HG03097 (cell line): Measurements from ENCODE around the gene COL4A2.
"Not testable (repeated sequence)": the region's sequence is repeated elsewhere in the genome, so short reads cannot be mapped to it uniquely, and the experiment has no call there.

Experiments used
- ATAC-seq: cut with Tn5 transposase; IDR thresholded peaks from one replicate; pipeline ENCODE4 v1.9.1; 2021; ENCODE audit not compliant: unreplicated experiment, low FRiP score

Gene COL4A2

GRCh38 chr13:110521946-110522345 lies 214.9 kb downstream of the COL4A2 start:
- no peak for ATAC-seq

- no peak for ATAC-seq
Measured at GRCh38 chr13:110522721-110523120, 215.6 kb downstream of the COL4A2 start.

- no peak for ATAC-seq
Measured at GRCh38 chr13:110523180-110523579, 216.1 kb downstream of the COL4A2 start.

DNA sequence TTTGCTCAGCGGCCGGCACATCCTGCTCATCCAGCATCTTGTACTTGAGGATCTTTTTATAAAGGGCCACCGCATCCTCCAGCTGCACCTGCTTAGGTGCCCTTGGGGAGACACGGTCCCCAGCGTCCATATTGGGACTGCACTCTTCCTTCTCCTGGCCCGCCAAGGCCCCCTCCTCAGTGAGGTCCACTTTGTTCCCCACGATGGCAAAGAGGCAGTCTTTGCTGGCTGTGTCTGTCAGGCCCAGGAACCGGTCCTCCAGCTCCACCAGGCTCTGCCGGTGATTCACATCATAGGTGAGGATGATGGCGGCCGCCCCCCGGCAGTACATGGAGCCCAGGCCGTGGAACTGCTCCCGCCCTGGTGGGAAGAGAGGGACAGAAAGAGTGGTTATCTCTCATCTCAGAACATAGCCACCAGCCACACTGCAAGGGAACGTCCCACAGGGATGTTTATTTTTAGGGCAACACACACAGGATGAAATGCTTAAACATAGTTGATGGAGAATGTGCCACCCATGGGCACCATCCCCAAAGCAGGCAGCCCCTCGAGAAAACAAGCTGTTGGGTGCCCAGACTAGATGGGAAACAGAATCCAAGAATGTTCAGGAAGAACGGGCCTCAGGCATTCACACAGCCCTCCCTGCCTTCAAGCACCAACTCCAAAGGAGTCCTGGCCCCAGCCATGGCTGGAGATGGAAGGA lies 216.9 kb downstream of the COL4A2 start:
- no peak for ATAC-seq

DNA sequence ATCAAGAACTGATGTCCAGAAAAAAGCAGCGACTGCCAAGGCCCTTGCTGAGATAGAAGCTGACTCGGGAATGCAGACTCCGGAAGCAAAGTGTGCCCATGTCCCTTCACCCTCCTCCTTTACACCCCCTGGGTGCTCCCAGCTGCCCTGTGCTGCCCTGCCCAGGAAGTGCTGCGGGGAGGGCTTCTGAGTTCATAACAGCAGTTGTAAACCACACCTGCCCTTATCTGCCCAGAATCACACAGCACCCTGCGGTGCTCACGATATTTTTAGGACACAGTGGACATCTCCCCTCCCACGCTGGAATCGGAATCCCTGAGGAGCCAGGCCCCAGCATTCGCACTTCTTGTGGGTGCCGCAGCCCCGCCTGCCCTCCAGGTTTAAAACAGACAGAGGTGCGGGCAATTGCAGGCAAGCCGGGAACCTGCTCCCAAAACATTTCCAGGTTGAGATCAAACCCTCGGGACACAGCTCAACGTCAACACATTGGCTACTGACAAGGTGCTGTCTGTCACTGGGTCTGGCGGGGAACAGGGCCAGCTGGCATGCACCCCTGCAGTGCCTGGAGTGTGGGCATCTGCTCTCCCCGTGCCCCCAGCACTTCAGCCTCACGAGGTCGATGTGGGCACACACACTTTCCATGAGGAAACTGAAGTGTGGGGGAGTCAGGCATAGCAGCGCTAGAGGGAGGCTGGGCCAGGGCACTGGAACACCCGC lies 217.6 kb downstream of the COL4A2 start:
- ATAC-seq: no peak

GRCh38 chr13:110525328-110526319 lies 218.5 kb downstream of the COL4A2 start:
- ATAC-seq: peak; percentile 90

- ATAC-seq: no peak
Measured at GRCh38 chr13:110528371-110528770, 221.3 kb downstream of the COL4A2 start.

DNA sequence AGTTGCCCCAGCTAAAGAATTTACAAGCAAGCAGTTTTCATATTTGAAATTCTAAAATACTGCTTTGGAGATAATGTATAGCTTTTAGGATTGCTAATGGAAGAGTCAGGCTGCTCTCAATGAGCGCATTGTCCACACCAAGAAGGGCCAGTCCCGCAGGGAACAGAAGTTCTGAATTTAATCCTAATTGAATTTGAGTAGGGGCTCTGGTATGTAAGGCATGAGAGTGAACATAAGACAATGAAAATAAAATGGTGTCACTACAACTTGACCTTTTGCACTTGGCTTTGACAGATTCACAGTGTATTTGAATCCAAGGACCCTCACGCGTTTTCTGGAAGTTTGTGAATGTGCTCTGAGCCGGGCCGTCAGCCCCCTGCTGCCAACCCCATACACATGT lies 221.8 kb downstream of the COL4A2 start:
- no peak for ATAC-seq

DNA sequence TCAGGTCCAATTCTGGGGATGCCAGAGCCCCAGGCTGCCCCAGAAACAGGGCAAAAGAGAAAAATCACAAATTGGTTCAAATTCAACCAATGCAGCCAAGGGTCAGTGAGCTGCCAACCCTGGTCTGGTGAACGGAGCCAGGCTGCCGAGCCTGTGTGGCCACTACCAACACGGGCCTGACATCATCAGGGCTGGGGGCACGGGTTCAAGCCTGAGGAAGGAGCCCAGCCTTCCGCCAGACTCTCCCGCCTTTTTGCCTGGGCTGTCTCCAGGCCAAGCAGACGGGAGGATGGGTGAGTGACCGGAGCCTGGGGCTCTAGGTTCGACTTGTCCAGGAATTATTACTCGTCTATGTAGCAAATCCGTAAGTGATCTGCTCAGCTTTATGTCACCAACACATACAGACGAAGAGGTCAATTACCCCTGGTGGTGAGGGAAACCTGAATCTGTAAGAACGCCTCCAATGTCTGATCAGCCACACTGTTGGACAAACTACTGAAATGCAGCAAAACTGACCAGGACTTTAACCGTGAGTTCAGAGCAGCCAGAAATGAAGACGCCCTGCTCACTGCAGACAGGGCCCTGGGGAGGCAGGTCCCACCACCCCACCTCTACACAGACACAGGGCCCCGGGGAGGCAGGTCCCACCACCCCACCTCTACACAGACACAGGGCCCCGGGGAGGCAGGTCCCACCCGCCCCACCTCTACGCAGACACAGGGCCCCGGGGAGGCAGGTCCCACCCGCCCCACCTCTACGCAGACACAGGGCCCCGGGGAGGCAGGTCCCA lies 222.6 kb downstream of the COL4A2 start:
- no peak for ATAC-seq

DNA sequence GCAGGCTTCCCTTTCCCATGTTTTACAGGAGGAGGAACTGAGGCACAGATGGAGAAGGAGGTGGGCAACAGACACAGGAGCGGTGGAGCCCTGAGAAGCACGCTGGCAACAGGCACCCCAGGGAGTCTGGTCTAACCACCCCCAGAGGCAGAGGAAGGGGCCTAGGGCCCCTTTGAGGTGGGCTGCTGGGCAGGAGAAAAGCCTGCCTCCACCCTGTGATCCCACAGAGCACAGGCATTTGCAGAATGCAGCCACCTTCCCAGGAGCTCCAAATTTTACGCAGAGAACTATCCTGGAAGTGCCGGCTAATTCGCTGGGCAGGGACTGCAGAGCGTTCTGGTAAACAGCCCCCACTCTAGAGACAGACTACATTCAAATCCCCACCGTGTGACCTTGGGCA lies 224.0 kb downstream of the COL4A2 start:
- no peak for ATAC-seq

- no peak for ATAC-seq
Measured at GRCh38 chr13:110531671-110532083, 224.6 kb downstream of the COL4A2 start.

DNA sequence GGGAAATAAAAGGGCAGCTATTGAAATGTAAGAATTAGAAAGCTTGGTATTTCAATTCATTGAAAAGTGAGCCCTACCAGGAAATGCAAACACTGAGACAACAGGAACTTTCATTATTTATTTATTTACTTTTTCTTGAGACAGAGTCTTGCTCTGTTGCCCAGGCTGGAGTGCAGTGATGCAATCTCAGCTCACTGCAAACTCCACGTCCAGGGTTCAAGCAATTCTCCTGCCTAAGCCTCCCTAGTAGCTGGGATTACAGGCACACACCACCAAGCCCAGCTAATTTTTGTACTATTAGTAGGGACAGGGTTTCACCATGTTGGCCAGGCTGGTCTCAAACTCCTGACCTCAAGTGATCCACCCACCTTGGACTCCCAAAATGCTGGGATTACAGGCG lies 225.2 kb downstream of the COL4A2 start:
- ATAC-seq: not testable (repeated sequence)

- no peak for ATAC-seq
Measured at GRCh38 chr13:110533771-110534670, 226.9 kb downstream of the COL4A2 start.

DNA sequence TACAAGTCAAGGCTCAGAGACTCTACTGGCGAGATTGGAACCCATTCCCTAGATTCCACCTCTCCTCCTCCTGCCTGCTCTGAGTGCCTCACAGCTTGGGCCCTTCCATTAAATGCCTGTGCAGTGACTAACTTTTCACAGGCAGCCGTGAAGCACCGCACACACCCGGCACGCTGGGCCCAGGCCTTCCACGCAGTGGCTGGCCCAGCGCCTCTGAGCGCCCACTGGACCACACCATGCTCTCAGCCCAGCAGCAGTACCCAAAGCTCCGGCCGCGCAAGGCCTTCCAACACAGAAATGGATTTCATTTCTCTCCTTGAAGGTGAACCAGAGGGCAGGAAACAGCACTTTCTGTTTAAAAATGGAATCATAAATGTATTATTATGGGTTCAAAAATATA lies 228.4 kb downstream of the COL4A2 start:
- ATAC-seq: no peak

- ATAC-seq: no peak
Measured at GRCh38 chr13:110536006-110536693, 229.1 kb downstream of the COL4A2 start.

- peak; percentile 76 for ATAC-seq
Measured at GRCh38 chr13:110538632-110539031, 231.5 kb downstream of the COL4A2 start.

DNA sequence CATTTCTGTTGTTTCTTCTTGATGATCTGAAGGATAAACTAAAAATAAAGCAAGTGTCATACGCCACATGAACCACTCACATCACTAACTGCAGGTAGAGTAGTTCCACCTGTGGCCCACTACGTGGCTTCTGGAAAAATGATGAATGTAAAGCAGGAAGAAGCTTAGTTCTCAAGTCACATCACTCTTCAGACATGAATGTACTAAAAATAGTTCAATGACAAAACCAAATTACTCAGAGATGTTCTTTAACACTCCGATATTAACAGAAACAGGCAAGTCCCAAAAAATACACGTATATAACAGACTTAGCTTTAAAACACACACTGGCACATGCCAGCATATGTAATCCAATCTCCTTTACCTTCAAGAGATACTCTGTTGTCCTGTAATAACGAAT lies 232.8 kb downstream of the COL4A2 start:
- ATAC-seq: no peak

DNA sequence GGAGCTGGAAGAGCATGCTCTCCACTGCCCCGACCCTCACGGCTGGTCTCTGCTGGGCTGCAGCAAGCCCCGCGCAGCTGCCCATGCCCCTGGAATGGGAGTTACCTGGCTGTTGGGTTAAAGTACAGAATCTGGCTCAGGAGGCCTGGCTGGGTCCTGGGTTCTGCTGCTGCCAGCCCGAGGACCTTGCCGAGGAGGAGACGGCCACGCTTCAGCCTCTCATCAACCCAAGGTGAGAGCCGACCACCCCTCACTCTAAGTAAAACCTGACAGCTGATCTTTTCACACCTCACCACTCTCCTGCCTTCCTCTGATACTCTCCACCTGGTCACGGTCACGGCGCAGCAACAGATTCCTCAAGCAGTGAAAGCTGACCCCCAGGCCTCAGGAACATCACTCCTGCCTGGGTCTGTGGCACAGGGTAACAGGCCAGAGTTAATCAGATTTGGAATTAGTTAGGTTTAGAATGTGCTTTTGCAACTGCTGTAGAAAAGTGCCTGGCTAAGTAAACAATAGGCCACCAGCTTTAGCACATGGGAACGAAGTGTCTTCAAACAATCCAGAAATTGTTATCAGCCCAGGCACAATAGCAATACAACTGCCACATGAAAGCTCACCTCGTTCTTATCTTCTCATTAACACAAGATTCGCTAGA lies 233.9 kb downstream of the COL4A2 start:
- ATAC-seq: no peak
